Esophagus squamous epithelium (tissue), 5 donors: ENCODE data around the gene TTC28. TPM values are rescaled to one million over a fixed set of nuclear protein-coding genes. Genes with fewer than 3 reads are reported as not detected.

ENCODE experiments used
- DNase-seq: peaks from one replicate; lab custom pipeline; 2025; lab: John Stamatoyannopoulos, UW
- H3K27ac ChIP-seq, 4 donors: fragments of 200-600 bp; sonication (generic); one replicate each; pipeline ENCODE4 v1.5.1; 2016 to 2019; ENCODE audit warnings: mild to moderate bottlenecking in 1 of 4
- H3K27me3 ChIP-seq, 4 donors: fragments of 200-600 bp; sonication (generic); 1 replicate in 3 of 4; 2 replicates in 1 of 4; pipeline versions ENCODE4 v1.5.1 to v1.6.0; 2017 to 2021; ENCODE audit warnings: antibody characterized with exemption in 1 of 4
- H3K36me3 ChIP-seq, 3 donors: fragments of 200-600 bp; sonication (generic); one replicate each; pipeline ENCODE4 v1.5.1; 2016 to 2019
- H3K4me1 ChIP-seq, 3 donors: fragments of 200-600 bp; sonication (generic); one replicate each; pipeline ENCODE4 v1.5.1; 2017 to 2019
- H3K4me3 ChIP-seq, 4 donors: fragments of 200-600 bp; sonication (generic); 1 replicate in 3 of 4; 2 replicates in 1 of 4; pipeline ENCODE4 v1.5.1; 2016 to 2019; ENCODE audit warnings: mild to moderate bottlenecking in 2 of 4, moderate library complexity in 1 of 4
- H3K9me3 ChIP-seq, 3 donors: fragments of 200-600 bp; sonication (generic); one replicate each; pipeline ENCODE4 v1.5.1; 2016 to 2019
- POLR2A ChIP-seq, 4 donors: fragments of 450-650 bp; IDR thresholded peaks; one replicate each; pipeline ENCODE4 v1.6.1; 2017; ENCODE audit warnings: antibody characterized with exemption in 4 of 4, mild to moderate bottlenecking in 4 of 4, moderate library complexity in 3 of 4
- WGBS, 2 donors: methylation state at CpG; one replicate each; pipeline ENCODE4 v1.1.5; 2018; 5-methylcytosine and 5-hydroxymethylcytosine counted together
- intact Hi-C: fragments of 100-400 bp; cut with DNase I; formaldehyde crosslinking; loops from one replicate; pipeline ENCODE4 v1.15.0; 2022
- total RNA-seq, 4 donors: library from RNA; depleted of rRNA; stranded (reverse); fragments of >200 nt; gene quantifications; one replicate each; pipeline ENCODE4 v1.1.0, GENCODE V29; 2016
- TF ChIP-seq, protein P1 (sequence below), 6 experiments: fragments of 450-650 bp in 4 of 6; fragments of 200-600 bp in 2 of 6; sonication (generic) in 2 of 6; IDR thresholded peaks; one replicate each; pipeline ENCODE4 v1.5.1; 2016 to 2019; ENCODE audit warnings: antibody characterized with exemption in 6 of 6, mild to moderate bottlenecking in 4 of 6, moderate library complexity in 4 of 6
- donor health status: DM: yes; HTN: yes; CAD: no.

Gene TTC28
- total RNA-seq, 4 donors from 2014 or later: 6.0 to 21.4 (median 7.7) TPM

DNA sequence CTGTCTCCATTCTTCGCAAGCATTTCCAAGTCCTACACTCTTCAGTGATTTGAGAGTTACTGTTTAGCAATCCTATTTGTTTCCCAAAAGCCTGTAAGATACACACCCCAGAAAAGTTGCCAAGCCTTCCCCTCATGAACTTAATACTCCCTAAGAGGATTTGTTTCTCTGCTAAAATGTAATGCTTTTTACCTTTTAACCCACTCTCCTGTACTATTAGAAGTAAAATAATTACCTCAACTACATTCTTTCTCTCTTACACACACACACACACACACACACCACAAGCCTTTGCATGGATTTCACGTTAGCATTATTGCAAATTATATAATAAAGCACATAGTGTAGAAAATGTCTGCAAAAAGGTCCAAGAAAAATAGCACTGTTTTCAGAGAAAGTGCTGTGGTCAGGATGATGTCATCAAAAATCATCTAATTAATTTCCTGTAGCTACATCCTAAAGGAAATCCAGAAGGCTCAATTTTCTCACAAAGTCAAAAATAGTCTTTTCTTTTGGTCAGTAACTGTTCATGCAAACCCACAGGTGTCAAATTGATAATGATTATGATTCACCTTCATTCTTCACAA is 396.5 kb downstream of the TTC28 start:
- no peak overlapping the region for H3K27ac ChIP-seq
- intact Hi-C loops: no loop called here
- H3K36me3 ChIP-seq: no peaks in the 10 kb centered on the region
- DNase-seq: no peak
- no peak overlapping the region for H3K4me3 ChIP-seq
- H3K27me3 ChIP-seq: no peaks in the 10 kb centered on the region
- no peaks in the 10 kb centered on the region for H3K9me3 ChIP-seq
- TF ChIP-seq, protein P1, sequence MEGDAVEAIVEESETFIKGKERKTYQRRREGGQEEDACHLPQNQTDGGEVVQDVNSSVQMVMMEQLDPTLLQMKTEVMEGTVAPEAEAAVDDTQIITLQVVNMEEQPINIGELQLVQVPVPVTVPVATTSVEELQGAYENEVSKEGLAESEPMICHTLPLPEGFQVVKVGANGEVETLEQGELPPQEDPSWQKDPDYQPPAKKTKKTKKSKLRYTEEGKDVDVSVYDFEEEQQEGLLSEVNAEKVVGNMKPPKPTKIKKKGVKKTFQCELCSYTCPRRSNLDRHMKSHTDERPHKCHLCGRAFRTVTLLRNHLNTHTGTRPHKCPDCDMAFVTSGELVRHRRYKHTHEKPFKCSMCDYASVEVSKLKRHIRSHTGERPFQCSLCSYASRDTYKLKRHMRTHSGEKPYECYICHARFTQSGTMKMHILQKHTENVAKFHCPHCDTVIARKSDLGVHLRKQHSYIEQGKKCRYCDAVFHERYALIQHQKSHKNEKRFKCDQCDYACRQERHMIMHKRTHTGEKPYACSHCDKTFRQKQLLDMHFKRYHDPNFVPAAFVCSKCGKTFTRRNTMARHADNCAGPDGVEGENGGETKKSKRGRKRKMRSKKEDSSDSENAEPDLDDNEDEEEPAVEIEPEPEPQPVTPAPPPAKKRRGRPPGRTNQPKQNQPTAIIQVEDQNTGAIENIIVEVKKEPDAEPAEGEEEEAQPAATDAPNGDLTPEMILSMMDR (IDR thresholded peaks at IDR 0.05): no peak
- TF ChIP-seq POLR2A (IDR thresholded peaks at IDR 0.05): no peak
- 40 to 88% methylated on average over 2 of the region's 2 CpGs for WGBS, 2 donors
- no peaks in the 10 kb centered on the region for H3K4me1 ChIP-seq

DNA sequence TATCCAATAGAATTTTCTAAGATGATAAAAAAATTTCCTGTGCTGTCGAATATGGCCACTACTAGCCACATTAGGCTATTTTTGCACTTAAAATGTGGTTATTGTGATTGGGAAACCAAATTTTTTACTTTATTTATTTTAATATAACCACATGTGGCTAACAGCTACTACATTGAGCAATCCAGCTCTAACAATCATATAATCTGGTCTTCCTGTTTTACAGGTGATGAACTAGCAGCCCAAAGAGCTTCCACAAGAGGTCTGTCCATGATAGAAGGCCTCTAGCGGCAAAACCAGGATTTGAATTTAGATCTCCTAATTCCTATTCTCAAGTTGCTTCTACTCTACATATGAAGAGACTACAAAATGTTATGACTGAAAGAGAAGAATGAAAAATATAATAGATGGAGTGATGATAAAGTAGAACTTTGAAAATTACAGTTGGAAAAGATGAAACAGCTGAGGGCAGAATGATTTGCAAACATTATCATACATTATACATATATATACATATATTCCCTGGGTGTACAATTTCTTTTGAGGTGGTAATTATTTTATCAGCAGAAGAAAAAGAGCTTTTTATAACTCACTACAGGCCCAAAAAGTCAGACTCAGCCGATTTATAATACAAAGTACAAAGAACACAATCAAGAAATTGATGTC is 397.1 kb downstream of the TTC28 start:
- H3K4me3 ChIP-seq: no peak overlapping the region
- TF ChIP-seq, protein P1 (IDR thresholded peaks at IDR 0.05): no peak
- no peak for TF ChIP-seq POLR2A (IDR thresholded peaks at IDR 0.05)
- H3K36me3 ChIP-seq: no peaks in the 10 kb centered on the region
- no peaks in the 10 kb centered on the region for H3K27me3 ChIP-seq
- H3K4me1 ChIP-seq: no peaks in the 10 kb centered on the region
- H3K9me3 ChIP-seq: no peaks in the 10 kb centered on the region
- 72 to 83% methylated on average over 3 of the region's 3 CpGs for WGBS, 2 donors
- intact Hi-C loops: no loop called here
- no peak for DNase-seq
- H3K27ac ChIP-seq: no peak overlapping the region

DNA sequence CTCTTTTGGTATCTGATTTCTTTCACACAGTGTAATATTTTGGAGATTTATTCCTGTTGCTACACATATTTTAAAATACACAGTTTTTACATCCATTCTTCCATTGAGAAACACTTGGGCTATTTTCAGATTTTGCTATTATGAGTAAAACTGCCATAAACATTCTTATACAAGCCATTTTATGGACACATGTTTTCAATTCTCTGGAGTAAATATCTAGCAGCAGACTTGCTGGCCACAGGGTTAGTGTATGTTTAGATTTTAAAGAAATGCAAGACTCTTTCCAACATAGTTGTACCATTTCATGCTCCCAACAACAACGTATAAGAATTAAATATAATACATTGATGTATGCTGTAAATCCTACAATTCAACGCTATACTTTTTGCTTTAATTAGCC is 399.8 kb downstream of the TTC28 start:
- Histone ChIP-seq H3K4me1 (no peaks in the 10 kb centered on the region), H3K36me3 (no peaks in the 10 kb centered on the region), H3K9me3 (no peaks in the 10 kb centered on the region), H3K4me3 (no peak overlapping the region), H3K27me3 (no peaks in the 10 kb centered on the region), H3K27ac (no peak overlapping the region)
- TF ChIP-seq, protein P1 (IDR thresholded peaks at IDR 0.05): no peak
- TF ChIP-seq POLR2A (IDR thresholded peaks at IDR 0.05): no peak
- intact Hi-C loops: no loop called here
- DNase-seq: no peak
- WGBS, 2 donors: 81 to 83% methylated on average over 2 of the region's 2 CpGs

DNA sequence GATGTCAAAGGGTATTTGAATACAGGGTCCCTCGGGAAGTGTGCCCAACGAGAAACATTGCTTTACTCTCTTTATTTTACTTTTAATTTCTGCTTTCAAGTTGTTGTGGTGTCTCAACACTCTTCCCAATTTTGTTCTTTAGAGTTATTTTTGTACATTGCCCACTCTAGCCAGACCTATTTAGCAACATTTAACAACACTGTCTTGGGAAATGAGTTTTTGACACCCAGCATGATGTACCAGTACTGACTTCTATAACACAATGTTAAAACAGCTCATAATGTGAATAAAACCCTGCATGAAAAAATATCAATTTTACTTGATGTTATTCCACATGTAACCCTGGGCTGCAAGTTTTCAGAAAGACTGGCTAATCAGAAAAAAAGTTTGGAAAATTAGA is 410.4 kb downstream of the TTC28 start:
- Histone ChIP-seq H3K36me3 (no peaks in the 10 kb centered on the region), H3K9me3 (no peaks in the 10 kb centered on the region), H3K27me3 (no peaks in the 10 kb centered on the region), H3K27ac (no peak overlapping the region), H3K4me1 (peaks cover 0 to 16% (median 9%) of the 10 kb centered on the region in 3 donors), H3K4me3 (no peak overlapping the region)
- intact Hi-C loops: no loop called here
- DNase-seq: no peak
- 76 to 91% methylated on average over 2 of the region's 2 CpGs for WGBS, 2 donors
- TF ChIP-seq POLR2A (IDR thresholded peaks at IDR 0.05): no peak
- TF ChIP-seq, protein P1 (IDR thresholded peaks at IDR 0.05): no peak

DNA sequence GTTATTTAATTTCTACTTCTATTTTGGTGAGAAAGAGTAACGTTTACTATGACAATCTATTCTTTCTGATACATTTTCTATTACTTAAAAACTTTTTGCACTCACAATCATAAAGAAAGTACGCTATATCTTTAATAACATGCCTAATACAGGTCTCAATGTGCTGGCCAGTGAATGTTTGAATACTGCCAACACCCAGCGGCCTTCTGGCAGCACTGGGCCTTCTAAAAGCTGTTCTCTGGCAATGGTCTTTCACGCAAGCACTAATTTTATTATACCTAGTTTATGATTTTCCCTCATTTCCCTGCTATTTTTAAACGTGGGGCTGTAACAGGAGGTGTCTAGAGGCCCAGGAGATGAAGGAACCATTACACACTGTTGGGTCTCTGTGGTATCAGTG is 410.8 kb downstream of the TTC28 start:
- no peak for TF ChIP-seq POLR2A (IDR thresholded peaks at IDR 0.05)
- TF ChIP-seq, protein P1 (IDR thresholded peaks at IDR 0.05): no peak

More for the DNA sequence above, 410.8 kb downstream of the TTC28 start:
- intact Hi-C loops: no loop called here
- Histone ChIP-seq H3K27ac (no peak overlapping the region), H3K9me3 (no peaks in the 10 kb centered on the region), H3K27me3 (no peaks in the 10 kb centered on the region), H3K4me3 (no peak overlapping the region), H3K4me1 (peaks cover 0 to 16% (median 9%) of the 10 kb centered on the region in 3 donors), H3K36me3 (no peaks in the 10 kb centered on the region)
- WGBS, 2 donors: 32 to 50% methylated on average over 5 of the region's 5 CpGs
- no peak for DNase-seq
